GM18498 (cell line): ENCODE results near the gene OSBPL1A.

Source experiments
- ATAC-seq: cut with Tn5 transposase; IDR thresholded peaks from one replicate; pipeline ENCODE4 v1.9.1; 2021; ENCODE audit warnings: mild to moderate bottlenecking, moderate library complexity; ENCODE audit not compliant: unreplicated experiment

The OSBPL1A gene

DNA sequence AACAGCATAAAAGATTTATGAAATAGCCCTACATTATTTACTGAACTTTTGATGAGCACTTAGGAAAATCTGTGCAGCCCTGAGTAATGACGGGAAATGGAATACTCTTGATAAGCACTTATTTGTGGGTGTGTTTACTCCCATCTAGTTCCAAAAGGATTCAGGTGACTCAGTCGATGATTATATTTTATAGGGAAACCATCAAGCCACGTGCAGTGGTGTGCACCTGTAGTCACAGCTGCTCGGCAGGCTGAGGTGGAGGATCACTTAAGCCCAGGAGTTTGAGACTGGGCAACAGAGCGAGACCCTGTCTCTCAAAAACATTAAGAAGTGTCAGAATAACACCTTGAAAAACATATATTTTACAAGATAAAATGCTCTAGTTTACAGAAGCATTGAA is 166.9 kb downstream of the OSBPL1A start:
- no peak for ATAC-seq

DNA sequence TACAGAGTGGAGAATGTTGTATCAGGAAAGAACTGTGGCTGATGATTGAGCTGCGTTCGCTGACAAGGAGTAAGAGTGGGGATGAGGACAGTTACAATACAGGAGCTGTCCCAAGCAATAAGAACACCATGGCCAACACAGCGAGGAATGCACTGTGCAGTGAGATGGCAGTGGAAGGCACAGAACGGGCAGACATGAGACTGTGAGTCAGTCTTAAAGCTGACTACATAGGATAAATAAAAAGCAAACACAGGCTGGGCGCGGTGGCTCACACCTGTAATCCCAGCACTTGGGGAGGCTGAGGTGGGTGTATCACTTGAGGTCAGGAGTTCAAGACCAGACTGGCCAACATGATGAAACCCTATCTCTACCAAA is 169.0 kb downstream of the OSBPL1A start:
- ATAC-seq = no peak

DNA sequence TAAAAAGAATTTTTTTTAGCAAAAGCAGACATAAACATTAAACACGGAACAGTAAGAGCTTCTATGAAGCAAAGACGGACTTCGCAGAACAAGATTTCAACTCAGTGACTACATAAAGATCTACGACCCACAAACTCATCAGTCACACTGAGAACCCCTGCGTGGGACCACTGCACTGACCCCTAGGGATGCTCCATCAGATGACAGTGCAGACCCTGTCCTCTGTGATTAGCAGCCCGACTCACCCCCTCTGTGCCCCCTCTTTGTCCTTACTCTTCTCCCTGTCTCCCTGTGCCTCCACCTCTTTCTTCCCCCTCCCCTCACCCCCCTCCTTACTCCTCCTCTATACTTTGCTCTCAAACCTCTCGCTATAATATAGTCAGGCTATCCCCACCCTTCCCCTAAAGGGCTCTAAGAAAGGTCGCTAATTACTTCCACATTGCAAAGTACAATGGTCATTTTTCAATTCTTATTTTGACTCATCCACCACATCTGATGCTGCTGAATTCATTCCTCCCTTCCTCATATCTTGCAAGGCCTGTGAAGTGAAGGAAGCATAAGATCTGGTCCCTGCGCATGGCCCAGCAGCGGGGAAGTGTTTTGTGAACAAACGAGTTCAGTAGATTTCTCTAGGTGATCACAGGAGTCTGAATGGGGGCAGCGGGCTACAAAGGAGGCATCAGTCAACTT is 169.5 kb downstream of the OSBPL1A start:
- ATAC-seq = no peak

DNA sequence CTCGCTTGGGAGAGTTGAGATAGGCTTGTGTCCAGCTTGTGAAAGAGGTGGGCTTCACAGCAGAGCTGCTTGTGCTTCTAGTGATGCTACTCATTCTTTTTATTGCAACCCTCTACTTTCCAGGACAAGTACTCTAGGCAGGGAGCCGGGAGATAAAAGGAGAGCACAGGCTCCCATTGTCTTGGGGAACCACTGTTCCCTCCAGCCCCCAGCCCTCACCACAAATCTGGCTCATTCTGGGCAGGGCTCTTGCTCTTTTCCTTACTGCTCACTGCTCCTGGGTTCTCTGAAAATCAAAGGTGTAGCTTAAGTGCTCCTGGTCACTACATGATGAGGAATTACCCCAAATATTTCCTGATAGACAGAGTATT is 177.3 kb downstream of the OSBPL1A start:
- no peak for ATAC-seq

DNA sequence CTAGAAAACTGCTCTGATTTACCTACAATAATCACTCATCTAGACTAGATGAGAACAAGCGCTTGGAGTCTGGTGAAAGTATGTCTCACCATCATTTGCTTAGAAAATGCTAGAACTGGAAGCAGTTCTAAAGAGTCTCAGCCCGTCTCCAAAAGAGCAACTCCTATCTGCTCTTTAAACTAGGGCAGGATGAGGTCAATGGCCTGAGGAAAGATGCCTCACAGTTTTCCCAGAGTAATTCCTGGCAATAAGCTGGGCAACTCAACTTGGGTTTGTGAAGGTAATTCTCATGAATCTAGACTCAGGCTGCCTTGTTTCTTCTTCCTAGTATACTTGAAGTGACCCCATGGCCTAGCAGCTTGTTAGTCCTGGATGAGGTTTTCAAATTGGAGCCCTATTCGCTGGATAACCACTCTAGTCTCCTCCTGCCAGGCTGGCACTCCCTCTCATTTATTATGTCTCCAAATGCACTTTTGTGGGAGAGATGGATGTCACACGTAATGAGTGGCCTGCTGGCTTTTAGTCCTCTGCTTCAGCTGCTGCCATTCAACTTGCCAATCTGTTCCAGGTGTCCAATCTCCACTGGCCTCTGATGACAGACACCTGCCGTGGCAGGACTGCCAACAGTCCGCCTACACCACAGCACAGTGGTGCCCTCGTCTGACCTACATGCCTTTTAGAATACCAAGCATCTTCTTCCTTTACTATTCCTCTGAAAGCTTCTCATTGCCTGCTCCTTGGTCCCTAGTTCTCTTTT is 177.9 kb downstream of the OSBPL1A start:
- ATAC-seq = no peak

DNA sequence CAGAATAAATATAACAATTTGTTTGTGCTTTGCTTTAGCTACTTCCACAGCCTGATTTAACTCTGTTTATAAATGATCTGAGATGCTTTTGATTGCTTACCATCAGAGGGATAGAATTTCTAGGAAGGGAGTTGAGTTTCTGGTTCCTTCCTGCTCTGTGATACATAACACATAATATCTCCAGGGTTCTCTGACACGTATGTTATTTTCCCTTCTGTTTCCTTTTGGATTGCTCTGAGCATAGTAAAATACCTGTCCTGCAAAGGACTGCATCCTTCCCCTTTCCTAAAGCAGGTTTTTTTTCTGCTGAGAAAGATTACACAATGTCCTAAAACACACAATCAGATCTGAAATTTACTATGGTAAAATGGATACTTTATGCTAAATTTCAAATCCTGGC is 182.7 kb downstream of the OSBPL1A start:
- no peak for ATAC-seq

DNA sequence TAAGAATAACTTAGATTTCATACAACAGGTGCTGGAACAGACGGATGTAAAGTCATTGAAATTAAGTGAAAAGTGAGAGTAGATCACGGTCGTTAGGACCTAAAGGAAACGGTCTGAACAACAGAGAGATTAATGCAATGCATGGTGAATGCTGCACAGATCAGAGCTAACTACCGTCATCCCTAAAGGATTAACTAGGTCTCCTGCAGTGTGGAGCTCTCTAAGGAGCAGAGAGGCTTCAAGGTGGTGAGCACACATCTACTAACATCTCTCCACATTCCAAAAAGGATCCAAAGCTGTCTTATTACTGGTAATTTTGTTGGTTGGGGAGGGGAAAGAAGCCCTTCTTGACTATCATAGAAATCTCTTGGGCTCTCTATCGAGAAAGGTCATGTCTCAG is 183.5 kb downstream of the OSBPL1A start:
- ATAC-seq = no peak

DNA sequence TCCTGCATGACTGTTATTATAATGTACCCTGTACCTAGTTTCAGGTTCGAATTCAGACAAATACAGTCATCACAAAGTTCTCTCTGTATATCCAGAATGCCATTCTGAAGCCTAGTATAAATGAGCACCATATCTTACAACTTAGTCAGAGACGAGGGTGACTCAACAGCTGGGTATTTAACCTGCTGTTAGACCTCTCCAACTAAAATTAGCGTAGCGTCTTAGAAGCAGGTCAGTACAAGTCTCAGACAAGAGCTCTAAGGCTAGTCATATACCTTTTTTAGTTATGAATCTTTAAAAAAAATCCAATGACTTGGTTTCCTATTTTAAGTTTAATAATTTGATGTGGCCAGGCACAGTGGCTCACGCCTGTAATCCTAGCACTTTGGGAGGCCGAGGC is 184.7 kb downstream of the OSBPL1A start:
- ATAC-seq = no peak

DNA sequence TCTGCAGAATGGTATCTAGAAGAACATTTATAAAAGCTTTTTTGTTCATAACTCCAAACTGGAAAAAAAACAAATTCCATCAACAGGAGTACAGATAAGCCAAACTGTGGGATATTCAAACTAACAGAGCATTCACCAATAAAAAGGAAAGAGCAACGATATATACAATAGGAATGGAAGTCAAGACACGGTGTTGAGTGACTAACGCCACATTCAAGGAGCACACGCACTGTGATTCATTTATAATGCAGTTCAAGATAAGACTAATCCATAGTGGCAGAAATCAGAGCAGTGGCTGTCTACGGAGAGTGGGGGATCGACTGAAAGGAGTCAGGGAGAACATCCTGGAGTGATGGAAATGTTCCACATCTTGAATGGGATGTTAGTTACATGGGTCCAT is 188.1 kb downstream of the OSBPL1A start:
- no peak for ATAC-seq

DNA sequence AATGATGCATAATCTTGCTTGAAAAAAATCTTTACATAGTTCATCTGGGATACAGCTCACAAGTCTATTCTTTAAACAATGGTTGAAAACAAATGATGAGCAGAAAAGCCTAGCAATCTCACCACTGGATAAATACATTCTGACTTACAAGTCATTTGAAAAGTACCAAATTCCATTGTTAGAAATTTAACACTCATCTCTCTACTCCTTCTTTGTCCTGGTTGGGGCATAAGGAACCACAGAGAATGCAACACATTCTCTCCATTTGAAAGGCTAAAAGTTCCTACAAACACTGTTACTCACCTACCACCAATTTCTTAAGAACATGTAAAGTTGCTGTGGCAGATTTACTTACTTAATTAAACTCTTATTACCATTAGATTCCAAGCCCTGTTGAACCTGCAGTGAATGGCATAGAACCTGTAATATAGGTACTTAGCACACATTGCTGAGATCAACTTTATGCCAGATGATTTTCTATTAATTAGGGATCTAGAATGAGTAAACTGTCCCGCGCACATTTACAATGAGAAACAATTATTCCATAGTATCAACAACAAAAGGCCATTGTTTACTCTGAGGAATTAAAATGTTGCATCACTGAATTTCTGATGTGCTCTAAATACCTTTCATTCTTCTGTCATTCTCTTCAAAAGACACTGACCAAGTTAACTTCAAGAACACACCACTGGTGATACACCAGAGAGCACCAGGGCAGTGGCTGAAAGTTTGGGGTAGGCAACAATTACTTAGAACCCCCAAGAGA is 189.2 kb downstream of the OSBPL1A start:
- ATAC-seq = no peak

DNA sequence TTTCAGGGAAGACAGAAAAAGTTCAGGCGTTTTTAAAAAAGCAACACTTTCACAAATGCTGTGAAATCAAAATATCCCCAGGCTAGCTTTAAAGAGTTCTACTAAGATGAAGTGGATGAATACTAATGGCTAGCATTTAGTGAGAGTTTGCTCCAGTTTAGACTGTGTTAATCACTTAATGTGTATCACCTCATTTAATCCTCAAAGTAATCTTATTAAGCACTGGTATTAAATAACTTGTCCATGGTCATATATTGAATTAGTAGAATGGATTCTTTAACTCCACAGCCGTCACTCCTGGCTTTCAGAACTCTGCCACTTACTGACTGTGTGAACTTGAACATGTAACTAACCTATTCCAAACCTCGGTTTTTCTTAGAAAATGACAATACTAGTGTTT is 192.7 kb downstream of the OSBPL1A start:
- no peak for ATAC-seq

DNA sequence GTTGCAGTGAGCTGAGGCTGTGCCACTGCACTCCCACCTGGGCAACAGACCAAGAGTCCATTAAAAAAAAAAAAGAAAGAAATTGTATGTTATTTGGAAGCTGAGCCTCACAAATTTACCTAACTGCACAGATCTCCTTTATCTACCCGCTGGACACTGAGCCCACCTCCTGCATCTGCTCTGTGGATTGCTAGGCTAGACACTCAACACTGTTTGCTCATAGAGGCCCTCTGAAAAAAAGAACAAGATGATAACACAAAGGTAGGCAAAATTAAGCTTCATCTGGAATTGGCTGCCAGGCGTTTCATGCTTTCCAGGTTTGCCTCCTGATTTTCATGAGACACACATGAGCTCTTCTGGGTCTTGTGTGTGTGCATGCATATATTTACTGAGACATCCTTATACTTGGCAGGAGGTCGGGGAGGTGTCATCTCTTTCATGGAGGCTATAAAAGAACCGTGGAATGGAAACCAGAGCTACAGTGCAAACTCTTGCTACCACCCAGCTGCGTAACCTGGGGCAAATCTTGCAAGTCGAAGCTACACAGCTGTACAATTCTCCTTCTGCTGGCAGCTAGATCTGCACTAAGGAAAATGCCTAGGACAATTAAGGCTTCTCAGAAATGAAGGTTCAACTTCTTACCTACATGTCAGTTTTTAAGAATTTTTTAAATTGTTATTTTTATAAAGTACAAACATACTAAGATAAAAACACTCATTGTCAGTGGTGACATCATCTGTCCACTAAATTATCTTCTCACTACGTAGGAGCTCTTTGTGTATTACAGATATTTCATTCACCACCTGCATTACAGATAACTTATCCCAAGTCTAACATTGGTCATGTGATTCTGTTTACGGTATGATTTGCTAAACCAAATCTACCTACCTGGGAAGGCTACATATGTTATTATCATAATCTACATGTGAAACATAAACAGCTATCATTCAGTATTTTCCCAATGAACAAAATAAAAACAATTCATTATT is 195.6 kb downstream of the OSBPL1A start:
- ATAC-seq = no peak

DNA sequence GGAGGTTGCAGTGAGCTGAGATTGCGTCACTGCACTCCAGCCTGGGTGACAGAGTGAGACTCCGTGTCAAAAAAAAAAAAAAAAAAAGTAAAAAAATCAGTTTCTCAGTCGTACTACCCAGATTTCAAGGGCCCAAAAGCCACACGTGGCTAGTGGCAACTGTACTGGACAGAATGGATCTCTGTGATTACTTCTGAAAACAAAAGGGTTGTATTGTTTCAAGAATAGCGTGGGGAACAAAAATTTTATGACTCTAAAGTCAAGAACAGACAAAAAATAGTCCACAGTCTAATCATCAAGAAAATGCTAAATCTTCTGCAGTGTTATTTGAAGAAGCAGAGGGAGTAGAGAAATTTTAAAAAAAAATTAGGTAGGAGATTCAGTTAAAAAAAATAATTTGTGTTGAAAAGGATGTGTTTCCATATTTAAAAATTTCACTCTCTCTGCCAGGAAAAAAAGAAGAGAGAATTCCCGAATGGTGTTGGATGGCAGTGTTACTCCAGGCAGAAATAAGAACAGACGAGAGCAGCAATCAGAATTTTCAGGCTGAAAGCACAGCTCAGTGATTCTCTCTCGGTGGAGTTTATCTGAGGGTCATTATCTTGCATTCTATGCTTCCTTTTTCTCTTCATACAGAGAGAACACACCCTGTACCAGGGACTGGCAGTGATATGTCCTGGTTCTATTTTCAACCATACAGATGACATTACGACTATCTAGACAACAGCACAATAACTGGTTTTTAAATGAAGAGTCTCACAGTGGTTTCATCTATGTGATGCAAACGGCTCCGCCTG is 196.9 kb downstream of the OSBPL1A start:
- no peak for ATAC-seq

DNA sequence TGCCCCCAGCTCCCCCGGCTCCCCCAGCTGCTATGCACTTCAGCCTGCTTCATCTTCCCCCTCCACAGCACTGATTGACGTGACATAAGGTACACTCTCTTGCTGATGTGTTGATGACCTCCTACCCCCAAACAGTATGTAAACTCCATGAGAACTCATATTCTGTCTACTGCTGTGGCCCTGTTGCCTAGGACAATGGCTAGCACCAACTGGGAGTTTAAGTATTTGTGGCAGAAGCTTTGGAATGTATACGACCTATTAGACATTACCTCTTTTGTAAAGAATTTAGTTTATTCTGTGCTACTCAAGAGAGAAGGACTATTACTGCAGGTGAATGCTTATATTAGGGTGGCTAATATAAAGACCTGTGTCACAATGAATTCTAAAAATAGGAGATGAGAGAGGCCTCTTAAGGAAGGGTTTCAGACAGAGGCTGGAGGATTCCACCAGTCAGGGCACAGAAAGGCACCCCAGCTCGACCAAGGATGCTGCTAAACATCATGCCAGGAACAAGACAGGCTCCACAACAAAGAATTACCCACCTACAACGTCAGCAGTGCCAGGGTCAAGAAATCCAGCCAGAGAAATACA is 198.2 kb downstream of the OSBPL1A start:
- no peak for ATAC-seq

DNA sequence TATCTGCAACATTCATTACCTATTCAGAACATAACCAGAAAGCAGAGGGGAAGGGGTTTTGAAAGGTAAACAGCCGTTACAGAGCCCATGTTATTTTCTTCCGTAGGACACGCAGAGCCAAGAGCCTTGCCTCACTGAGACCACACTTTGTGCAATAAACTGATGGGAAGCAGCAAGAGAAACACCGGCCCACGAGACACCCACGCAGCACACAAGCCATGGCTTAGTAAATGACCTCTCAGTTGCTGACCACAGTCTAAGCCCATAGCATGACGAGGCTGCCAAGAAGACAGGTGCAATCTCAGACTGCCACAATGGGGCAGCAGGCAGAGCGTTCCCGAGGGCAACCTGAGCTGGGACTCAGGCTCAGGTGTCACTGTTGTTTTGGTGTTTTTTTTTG is 199.2 kb downstream of the OSBPL1A start:
- ATAC-seq = no peak

DNA sequence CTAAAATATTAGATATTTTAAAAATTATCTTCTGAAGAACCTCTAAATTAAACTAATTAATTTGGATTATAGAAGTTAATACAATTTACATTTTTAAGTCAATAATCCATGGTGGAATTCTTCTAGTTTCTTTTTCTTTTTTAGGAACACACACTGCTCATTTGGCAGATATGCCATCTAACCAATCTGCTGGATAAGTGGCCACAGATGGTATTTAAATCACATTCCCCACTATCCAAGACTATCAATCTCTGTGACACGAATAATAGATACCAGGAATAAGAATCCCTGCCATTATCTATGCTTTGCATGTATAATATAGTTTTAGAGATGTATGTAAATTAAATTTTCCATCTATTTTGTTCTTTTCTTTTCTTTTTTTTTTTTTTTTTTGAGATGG is 200.2 kb downstream of the OSBPL1A start:
- no peak for ATAC-seq

DNA sequence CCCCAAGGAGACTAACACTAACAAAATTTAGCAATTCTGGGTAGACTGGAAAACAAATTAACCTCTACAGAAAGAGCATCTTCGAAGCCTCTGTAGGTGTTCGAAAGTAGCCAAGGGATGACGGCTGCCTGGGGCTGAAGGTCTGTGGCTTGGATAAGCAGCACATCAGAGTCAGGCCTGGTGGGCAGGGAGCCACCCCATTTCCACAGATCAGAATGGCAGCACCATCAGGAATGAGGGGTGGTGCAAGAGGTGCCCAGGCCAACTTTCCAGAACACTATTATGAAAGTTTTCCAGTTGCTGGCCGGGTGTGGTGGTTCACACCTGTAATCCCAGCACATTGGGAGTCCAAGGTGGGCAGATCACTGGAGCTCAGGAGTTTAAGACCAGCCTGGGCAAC is 200.9 kb downstream of the OSBPL1A start:
- ATAC-seq = no peak

DNA sequence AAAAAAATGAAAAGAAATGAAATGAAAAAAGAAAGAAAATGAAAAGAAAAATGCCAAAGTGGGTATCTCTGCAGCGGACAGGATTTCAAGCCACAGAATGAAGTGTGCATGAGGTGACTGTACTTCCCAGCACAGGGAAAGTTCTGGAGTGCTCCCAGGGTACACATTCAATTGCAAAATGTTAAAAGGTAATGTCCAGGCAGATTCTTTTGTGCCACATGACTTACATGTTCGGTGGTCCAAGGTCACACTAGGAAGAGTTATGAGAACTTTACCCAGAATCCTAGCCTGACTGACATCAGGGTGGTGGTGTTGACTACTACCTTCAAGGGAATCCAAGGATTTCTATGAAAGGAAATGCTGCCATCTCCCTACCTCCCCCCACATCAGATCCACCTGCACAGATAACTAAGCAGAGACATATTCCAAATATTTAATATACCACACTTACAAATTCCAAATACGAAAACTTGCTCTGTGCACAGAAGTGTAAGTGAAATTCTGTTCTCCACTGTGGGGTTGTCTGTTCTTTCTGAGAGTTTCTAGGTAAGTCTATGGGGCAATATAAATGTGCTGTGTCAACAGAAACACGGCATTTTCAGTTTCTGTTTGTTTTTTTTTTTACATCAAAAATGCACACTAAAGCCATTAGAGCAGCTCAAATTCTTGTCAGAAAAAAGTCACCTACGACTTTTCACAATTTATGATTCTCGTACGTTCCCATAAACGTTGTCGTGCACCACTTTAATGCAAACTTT is 202.1 kb downstream of the OSBPL1A start:
- ATAC-seq = no peak

DNA sequence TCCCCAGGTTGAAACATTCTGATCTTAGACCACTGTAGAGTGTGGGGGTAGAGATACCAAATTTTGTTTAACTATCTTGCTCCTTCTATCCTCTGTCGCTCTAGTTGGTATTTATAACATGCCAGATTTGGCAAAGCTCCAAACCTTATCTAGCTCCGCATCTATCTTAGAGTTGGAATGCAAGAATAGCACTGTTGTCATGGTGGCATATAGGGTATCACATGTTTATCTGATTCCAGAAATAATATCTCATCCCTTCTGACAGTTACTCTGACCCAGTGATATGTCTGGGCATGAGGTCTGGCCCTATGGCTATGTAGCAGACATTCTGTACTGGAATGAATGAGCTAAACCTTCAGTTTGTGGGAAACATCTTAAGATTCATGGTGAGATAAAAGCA is 207.0 kb downstream of the OSBPL1A start:
- ATAC-seq = no peak
